NCI-H1436 (cell line): ENCODE data around the gene JUN.
"Not testable (repeated sequence)": the region's sequence is repeated elsewhere in the genome, so short reads cannot be mapped to it uniquely, and the experiment has no call there.

ENCODE experiments used
- DNase-seq: peaks from one replicate; lab custom pipeline; 2025; lab: John Stamatoyannopoulos, UW

The JUN gene

DNA sequence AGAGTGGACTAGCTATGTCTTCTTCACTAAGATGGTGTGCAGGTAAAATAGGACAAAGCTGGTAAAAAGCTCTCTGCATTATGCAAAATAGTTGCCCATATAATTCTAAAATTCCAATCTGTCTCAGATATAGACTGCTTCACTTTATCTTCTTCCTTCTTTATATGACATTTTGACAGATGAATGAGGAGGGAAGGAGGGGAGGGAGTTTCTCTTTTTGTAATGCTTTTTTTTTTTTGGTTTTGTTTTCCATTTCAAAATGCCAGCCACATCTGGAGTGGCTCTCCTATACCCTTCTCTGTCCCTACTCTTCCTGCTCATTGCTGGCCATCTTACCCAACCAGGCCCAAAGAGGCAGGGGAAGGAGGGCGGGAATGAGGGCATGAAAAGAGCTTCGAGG is 24.2 kb upstream of the JUN start:
- DNase-seq: no peak

DNA sequence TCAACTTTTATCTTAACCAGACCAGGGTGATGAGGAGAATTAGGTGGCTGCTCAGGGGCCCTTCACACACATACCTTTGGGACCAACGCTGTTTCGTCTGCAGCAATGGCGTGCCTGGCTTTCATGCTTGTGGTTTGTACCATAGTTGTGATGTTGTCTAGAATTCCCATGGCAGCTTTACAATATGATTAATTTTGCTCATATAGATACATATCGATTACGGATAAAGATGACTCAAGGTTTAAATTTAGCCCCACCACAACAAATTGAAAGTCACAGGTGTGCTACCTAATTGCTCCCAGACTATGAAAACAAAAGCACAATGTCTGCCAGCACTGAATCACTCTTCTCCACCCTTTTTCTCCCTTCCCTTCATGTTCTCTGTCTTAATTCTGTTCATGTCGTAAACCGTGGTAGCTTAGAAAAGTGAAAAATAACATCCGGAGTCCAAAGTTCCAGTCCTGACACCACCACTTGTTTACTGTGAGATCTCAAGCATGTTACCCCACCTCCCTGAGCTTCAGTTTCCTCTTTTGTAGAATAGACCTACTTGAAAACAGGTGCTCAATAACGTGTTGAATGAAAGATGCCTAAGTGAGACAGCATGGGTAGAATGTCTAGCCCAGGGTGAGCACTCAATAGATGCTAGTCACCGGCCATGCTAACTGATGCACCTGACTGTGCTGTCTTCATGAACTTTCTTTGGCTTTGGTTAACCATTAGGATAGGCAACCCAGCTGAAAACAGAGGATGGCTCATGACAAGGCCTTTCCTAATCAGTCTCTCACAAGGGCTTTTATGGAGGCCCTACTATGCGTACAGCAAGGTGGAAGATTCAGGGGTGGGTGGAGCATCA is 22.1 kb upstream of the JUN start:
- no peak for DNase-seq

- no peak for DNase-seq
These were observed 21.2 kb upstream of the JUN start for GRCh38 chr1:58804853-58805565.

DNA sequence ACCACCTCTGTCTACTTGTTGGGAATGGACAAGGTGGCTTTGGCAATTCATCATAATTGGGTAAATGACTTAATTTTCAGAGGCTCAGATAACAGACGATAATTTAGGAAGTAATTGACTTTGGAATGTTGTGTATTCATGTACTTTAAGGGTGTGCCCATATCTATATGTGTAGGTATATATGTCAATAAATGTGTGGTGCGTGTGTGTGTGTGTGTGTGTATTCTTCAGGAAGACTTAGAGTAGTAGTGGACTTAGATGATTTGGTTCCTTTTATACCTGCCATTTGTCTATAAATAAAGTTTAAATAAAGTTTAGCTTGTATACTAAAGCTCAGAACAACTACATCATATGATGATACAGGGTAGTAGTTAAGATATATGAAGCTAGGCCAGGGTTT is 20.0 kb upstream of the JUN start:
- DNase-seq: no peak

- DNase-seq: no peak
These were observed 19.0 kb upstream of the JUN start for GRCh38 chr1:58802640-58803399.

DNA sequence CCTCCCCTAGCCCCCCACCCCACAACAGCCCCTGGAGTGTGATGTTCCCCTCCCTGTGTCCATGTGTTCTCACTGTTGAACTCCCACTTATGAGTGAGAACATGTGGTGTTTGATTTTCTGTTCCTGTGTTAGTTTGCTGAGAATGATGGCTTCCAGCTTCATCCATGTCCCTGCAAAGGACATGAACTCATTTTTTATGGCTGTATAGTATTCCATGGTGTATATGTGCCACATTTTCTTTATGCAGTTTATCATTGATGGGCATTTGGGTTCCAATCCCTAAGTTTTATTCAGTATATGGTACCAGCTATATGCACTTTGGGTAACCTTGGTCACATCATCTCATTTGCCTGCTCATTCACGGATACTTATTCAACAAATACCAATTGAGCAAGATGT is 17.4 kb upstream of the JUN start:
- not testable (repeated sequence) for DNase-seq

- DNase-seq: no peak
These were observed 15.8 kb upstream of the JUN start for GRCh38 chr1:58799650-58800049.

- DNase-seq: no peak
These were observed 15.1 kb upstream of the JUN start for GRCh38 chr1:58798910-58799442.

DNA sequence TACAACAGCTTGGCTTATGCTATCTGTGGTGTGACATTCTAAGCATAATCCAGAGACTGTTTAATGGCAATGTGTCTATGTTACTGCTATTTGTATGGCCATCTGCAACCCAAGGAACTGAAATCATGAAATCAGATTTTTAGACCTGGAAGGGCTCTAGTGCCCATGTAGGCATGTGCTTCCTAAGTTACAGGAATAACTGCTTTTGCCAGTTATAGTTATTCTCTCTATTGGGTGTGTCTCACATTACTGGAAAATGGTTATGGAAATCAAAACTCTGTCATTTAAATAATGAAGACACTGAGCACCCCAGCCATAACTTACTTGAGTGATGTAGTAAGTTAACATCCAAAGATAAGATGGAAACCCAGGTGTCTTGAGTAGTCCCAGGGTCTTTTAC is 12.6 kb upstream of the JUN start:
- DNase-seq: no peak

DNA sequence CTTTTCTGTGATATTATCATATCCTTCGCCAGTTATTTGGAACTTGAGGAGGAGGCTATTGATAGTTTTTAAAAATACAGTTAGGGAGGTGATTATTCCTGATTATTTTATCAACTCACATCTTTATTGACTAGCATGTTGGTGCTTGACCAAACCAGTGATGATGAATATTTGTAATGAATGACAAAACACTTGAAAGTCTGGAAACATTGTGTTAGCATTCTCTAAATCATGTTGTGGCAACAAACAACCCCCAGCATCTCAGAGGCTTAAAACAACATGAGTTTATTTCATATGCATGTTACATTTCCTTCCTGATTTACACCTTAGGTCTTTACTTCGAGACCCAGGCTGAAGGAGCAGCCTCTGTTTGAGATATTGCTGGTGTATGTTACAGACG is 10.7 kb upstream of the JUN start:
- no peak for DNase-seq

DNA sequence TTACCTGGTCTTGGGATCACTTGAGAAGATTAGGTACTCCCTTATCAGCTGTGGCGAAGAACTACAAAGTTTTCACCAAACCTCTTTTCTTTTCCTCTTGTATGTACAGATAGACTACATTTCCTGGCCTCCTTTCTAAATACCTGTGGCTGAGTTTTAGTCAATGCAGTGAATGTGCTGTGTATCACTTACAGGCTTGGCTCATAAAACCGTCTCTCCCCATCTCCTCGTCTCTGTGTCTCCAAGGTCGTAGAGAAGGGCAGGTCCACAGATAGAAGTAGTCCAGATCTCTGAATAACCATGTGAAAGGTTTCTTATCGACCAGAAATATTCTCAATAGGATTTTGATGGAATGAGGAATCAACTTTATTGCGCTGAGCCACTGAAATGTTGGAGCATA is 9.0 kb upstream of the JUN start:
- DNase-seq: no peak

GRCh38 chr1:58791106-58791505 is 7.3 kb upstream of the JUN start:
- DNase-seq: no peak

GRCh38 chr1:58789996-58790660 is 6.3 kb upstream of the JUN start:
- no peak for DNase-seq

GRCh38 chr1:58789322-58789856 is 5.5 kb upstream of the JUN start:
- no peak for DNase-seq

DNA sequence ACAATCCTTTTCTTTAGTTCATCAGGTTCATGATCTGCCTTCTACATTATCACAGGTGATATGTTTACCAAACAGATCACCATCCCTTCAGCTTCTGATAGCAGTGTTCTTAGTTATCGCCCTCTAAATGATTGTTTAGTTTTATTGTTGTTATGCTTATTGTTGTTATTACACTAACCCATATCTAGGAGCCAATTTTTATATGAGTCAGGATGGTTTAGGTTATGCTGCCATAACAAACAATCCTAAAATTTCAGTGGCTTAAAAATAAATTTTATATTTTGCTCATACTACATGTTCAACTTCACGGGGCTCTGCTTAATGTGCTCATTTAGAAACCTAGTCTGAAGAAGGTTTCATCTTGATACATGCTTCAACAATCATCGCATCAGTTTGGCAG is 4.4 kb upstream of the JUN start:
- no peak for DNase-seq

- DNase-seq: no peak
These were observed 3.0 kb upstream of the JUN start for GRCh38 chr1:58786927-58787245.

GRCh38 chr1:58786184-58786926 is 2.5 kb upstream of the JUN start:
- no peak for DNase-seq

GRCh38 chr1:58785442-58786058 is 1.7 kb upstream of the JUN start:
- no peak for DNase-seq

DNA sequence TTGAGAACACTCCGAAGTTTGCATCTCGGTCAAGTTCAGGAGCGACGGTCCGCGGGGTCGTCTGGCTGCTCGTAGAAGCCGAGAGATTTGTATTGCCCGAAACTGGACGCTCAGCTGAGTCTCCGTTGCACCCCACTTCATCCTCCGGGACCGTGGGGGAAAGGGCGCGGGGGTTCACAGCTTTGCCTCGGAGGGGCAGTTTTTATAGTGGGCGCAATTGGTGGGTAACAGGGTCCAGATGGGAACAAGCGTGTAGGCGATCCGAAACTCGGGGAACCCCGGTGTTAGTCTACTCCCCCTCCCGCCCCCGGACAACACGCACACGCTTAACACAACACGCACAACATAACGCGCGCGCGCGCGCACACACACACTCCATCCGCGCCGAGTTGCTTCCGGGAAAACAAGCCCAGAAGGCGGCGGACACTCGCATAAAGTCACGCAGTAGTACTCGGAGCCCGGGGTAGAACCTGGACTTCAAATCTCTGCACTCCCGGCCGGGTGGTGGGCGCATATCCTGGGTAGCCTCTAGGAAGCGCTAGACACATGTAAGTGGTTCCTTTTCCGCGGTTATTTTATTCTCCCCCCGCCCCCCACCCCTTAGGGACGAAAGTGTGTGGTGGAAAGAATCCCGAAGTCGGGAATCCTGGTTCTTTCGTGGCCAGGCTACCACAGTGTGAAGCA is 1.1 kb upstream of the JUN start:
- peak; percentile 24 for DNase-seq
